HepG2 (cell line): ENCODE measurements around the gene MARCHF2. TPM values are rescaled to one million over a fixed set of nuclear protein-coding genes. Genes with fewer than 3 reads are reported as not detected.

Experiments
- ATAD3A ChIP-seq: sonication (generic); formaldehyde crosslinking; IDR thresholded peaks from 2 replicates; pipeline ENCODE4 v1.4.0; 2020; ENCODE audit warnings: missing genetic modification reagents
- ATF1 ChIP-seq: IDR thresholded peaks from 2 replicates; pipeline ENCODE4 v1.6.1; 2016; ENCODE audit warnings: mild to moderate bottlenecking, control low read depth
- BCL3 ChIP-seq: sonication (generic); formaldehyde crosslinking; IDR thresholded peaks from 2 replicates; pipeline ENCODE4 v1.5.1; 2020; ENCODE audit warnings: mild to moderate bottlenecking, missing genetic modification reagents, moderate library complexity
- BORCS8-MEF2B ChIP-seq: sonication (generic); formaldehyde crosslinking; IDR thresholded peaks from 2 replicates; pipeline ENCODE4 v1.8.0; 2022; ENCODE audit warnings: mild to moderate bottlenecking, missing genetic modification reagents
- JARID2 ChIP-seq: sonication (generic); formaldehyde crosslinking; IDR thresholded peaks from 2 replicates; pipeline ENCODE4 v1.8.1; 2023; ENCODE audit warnings: missing genetic modification reagents, inconsistent platforms; ENCODE audit not compliant: insufficient replicate concordance
- KDM5B ChIP-seq: sonication (generic); formaldehyde crosslinking; IDR thresholded peaks from 2 replicates; pipeline ENCODE4 v1.4.0; 2020; ENCODE audit warnings: missing genetic modification reagents, mild to moderate bottlenecking, borderline replicate concordance
- LRRFIP1 ChIP-seq: sonication (generic); formaldehyde crosslinking; conservative IDR thresholded peaks from 2 replicates; pipeline ENCODE4 v1.4.0; 2020; ENCODE audit warnings: missing genetic modification reagents
- PHB2 ChIP-seq: fragments of 450-650 bp; IDR thresholded peaks from 2 replicates; pipeline ENCODE4 v1.6.1; 2018; ENCODE audit not compliant: partially characterized antibody
- PPARG ChIP-seq: conservative IDR thresholded peaks from 2 replicates; pipeline ENCODE4 v1.6.1; 2016; ENCODE audit warnings: missing biosample characterization, missing genetic modification reagents
- SAP130 ChIP-seq: IDR thresholded peaks from 2 replicates; pipeline ENCODE4 v1.6.1; 2016; ENCODE audit warnings: low read depth
- SOX5 ChIP-seq: IDR thresholded peaks from 2 replicates; pipeline ENCODE4 v1.6.1; 2016; ENCODE audit warnings: borderline replicate concordance
- SRSF1 ChIP-seq: fragments of 200-400 bp; formaldehyde crosslinking; optimal IDR thresholded peaks from 2 replicates; pipeline ENCODE3; 2017; ENCODE audit warnings: mild to moderate bottlenecking, low read depth, low read length, moderate library complexity
- TCF7 ChIP-seq: sonication (generic); IDR thresholded peaks from 2 replicates; pipeline ENCODE4 v1.6.1; 2016; ENCODE audit warnings: antibody characterized with exemption, low read depth
- ZFX ChIP-seq: sonication (generic); formaldehyde crosslinking; IDR thresholded peaks from 2 replicates; pipeline ENCODE4 v1.4.0; 2020; ENCODE audit warnings: mild to moderate bottlenecking, low read depth, missing genetic modification reagents, moderate library complexity
- ZNF232 ChIP-seq: sonication (generic); formaldehyde crosslinking; IDR thresholded peaks from 2 replicates; pipeline ENCODE4 v1.4.0; 2020; ENCODE audit warnings: missing genetic modification reagents, borderline replicate concordance
- ZNF576 ChIP-seq: sonication (generic); formaldehyde crosslinking; IDR thresholded peaks from 2 replicates; pipeline ENCODE4 v1.4.0; 2020; ENCODE audit warnings: mild to moderate bottlenecking, missing genetic modification reagents
- ZNF841 ChIP-seq: sonication (generic); formaldehyde crosslinking; IDR thresholded peaks from 2 replicates; pipeline ENCODE4 v1.8.1; 2023; ENCODE audit warnings: missing genetic modification reagents, borderline replicate concordance
- ZNF878 ChIP-seq: sonication (generic); formaldehyde crosslinking; IDR thresholded peaks from 2 replicates; pipeline ENCODE4 v1.8.1; 2023; ENCODE audit warnings: mild to moderate bottlenecking, missing genetic modification reagents, moderate library complexity
- polyA plus RNA-seq, 8 experiments: library from polyadenylated mRNA; depleted of rRNA in 3 of 8; stranded (reverse) in 7 of 8; unstranded in 1 of 8; fragments of >200 nt; fragmentation: Illumina TruSeq in 4 of 8; extraction: Trizol in 4 of 8; gene quantifications; 2 replicates each; pipeline versions ENCODE4 v1.2.1 to v1.2.3, GENCODE V29; 2011 to 2016; ENCODE audit warnings: low read depth in 4 of 8, missing spikeins in 1 of 8, mixed read lengths in 1 of 8; ENCODE audit not compliant: insufficient read depth in 1 of 8
- total RNA-seq, 5 experiments: library from RNA; depleted of rRNA; stranded (reverse); fragments of >200 nt; fragmentation: Illumina TruSeq; extraction: Trizol; gene quantifications; 2 replicates each; pipeline ENCODE4 v1.2.3, GENCODE V29; 2016; ENCODE audit warnings: low read depth in 1 of 5
- TF ChIP-seq, protein P1 (sequence below): sonication (generic); formaldehyde crosslinking; IDR thresholded peaks from 2 replicates; pipeline ENCODE4 v1.8.1; 2023; ENCODE audit warnings: mild to moderate bottlenecking, missing genetic modification reagents, borderline replicate concordance
- TF ChIP-seq, protein P2 (sequence below): sonication (generic); formaldehyde crosslinking; IDR thresholded peaks from 2 replicates; pipeline ENCODE4 v1.4.0; 2020; ENCODE audit warnings: missing genetic modification reagents, mild to moderate bottlenecking, borderline replicate concordance

Gene MARCHF2
- total and polyA plus RNA-seq, 2 of the 13 experiments (the other 11 are each of a cell fraction or from before 2014, with no cell fraction given) = 12.7 to 13.0 TPM

- TF ChIP-seq ZNF878 (CRISPR knock-in tag) (no peak), SOX5 (CRISPR knock-in tag) (no peak), JARID2 (CRISPR knock-in tag) (no peak), ZNF576 (CRISPR knock-in tag) (0 out of 2 replicates have a peak, but pooled peaks have one; percentile 51), ZFX (CRISPR knock-in tag) (peak; percentile 62; the same call in 1 of the 2 replicates), PHB2 (no peak), BORCS8-MEF2B (CRISPR knock-in tag) (no peak), TCF7 (no peak), ZNF841 (CRISPR knock-in tag) (no peak), LRRFIP1 (CRISPR knock-in tag) (no peak), BCL3 (CRISPR knock-in tag) (no peak), ATF1 (no peak), PPARG (no peak), SRSF1 (no peak), ATAD3A (no peak), ZNF232 (CRISPR knock-in tag) (no peak), SAP130 (CRISPR knock-in tag) (0 out of 2 replicates have a peak, but pooled peaks have one; percentile 6), KDM5B (0 out of 2 replicates have a peak, but pooled peaks have one; percentile 19)
- TF ChIP-seq, protein P1, sequence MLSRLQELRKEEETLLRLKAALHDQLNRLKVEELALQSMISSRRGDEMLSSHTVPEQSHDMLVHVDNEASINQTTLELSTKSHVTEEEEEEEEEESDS = no peak
- TF ChIP-seq, protein P2, sequence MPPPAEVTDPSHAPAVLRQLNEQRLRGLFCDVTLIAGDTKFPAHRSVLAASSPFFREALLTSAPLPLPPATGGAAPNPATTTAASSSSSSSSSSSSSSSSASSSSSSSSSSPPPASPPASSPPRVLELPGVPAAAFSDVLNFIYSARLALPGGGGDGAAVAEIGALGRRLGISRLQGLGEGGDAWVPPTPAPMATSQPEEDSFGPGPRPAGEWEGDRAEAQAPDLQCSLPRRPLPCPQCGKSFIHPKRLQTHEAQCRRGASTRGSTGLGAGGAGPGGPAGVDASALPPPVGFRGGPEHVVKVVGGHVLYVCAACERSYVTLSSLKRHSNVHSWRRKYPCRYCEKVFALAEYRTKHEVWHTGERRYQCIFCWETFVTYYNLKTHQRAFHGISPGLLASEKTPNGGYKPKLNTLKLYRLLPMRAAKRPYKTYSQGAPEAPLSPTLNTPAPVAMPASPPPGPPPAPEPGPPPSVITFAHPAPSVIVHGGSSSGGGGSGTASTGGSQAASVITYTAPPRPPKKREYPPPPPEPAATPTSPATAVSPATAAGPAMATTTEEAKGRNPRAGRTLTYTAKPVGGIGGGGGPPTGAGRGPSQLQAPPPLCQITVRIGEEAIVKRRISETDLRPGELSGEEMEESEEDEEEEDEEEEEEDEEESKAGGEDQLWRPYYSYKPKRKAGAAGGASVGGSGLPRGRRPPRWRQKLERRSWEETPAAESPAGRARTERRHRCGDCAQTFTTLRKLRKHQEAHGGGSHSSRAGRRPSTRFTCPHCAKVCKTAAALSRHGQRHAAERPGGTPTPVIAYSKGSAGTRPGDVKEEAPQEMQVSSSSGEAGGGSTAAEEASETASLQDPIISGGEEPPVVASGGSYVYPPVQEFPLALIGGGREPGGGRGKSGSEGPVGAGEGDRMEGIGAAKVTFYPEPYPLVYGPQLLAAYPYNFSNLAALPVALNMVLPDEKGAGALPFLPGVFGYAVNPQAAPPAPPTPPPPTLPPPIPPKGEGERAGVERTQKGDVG = 0 out of 2 replicates have a peak, but pooled peaks have one; percentile 51
These were observed 21.7 kb upstream of the MARCHF2 start (continued) for GRCh38 chr19:8391198-8392016.
